Amniotic stem cell (primary cell): ENCODE data around the gene KCTD1.
A peak's percentile ranks its signal among the peaks of the same experiment; 100 is the strongest.

Experiments
- DNase-seq: peaks from one replicate; lab custom pipeline; 2025; lab: John Stamatoyannopoulos, UW

KCTD1 gene

GRCh38 chr18:26548415-26549262, at the start of gene KCTD1:
Gene KCTD1 (minus strand): TSS chr18:26548553. CDS start chr18:26548536, 17 bp downstream.
- peak; percentile 43 for DNase-seq

- DNase-seq = no peak
Observed at GRCh38 chr18:26593365-26594320, 45.3 kb upstream of the KCTD1 start.

GRCh38 chr18:26584745-26585144, 36.4 kb upstream of the KCTD1 start:
- no peak for DNase-seq

GRCh38 chr18:26579941-26580618, 31.7 kb upstream of the KCTD1 start:
- no peak for DNase-seq

- no peak for DNase-seq
Observed at GRCh38 chr18:26575865-26576217, 27.5 kb upstream of the KCTD1 start.

- DNase-seq = no peak
Observed at GRCh38 chr18:26574958-26575864, 26.9 kb upstream of the KCTD1 start.

GRCh38 chr18:26568926-26569665, 20.7 kb upstream of the KCTD1 start:
- DNase-seq = no peak

- no peak for DNase-seq
Observed at GRCh38 chr18:26568513-26568912, 20.2 kb upstream of the KCTD1 start.

- no peak for DNase-seq
Observed at GRCh38 chr18:26566874-26567555, 18.7 kb upstream of the KCTD1 start.

GRCh38 chr18:26565514-26565913, 17.2 kb upstream of the KCTD1 start:
- DNase-seq = no peak

GRCh38 chr18:26563024-26563423, 14.7 kb upstream of the KCTD1 start:
- no peak for DNase-seq

- no peak for DNase-seq
Observed at GRCh38 chr18:26562568-26562967, 14.2 kb upstream of the KCTD1 start.

GRCh38 chr18:26561769-26562168, 13.4 kb upstream of the KCTD1 start:
- no peak for DNase-seq

- DNase-seq = no peak
Observed at GRCh38 chr18:26556573-26556972, 8.2 kb upstream of the KCTD1 start.

- DNase-seq = no peak
Observed at GRCh38 chr18:26555804-26556553, 7.6 kb upstream of the KCTD1 start.

- DNase-seq = no peak
Observed at GRCh38 chr18:26553943-26554342, 5.6 kb upstream of the KCTD1 start.

- DNase-seq = no peak
Observed at GRCh38 chr18:26551695-26552081, 3.3 kb upstream of the KCTD1 start.

GRCh38 chr18:26550998-26551694, 2.8 kb upstream of the KCTD1 start:
- DNase-seq = no peak
